ENCODE measurements around the gene SETD7.
"Not testable (repeated sequence)": the region's sequence is repeated elsewhere in the genome, so short reads cannot be mapped to it uniquely, and the experiment has no call there.

SETD7 gene

GRCh38 chr4:139460565-139460964 is 95.5 kb downstream of the SETD7 start:
- DNase-seq = no peak

GRCh38 chr4:139458999-139459398 is 97.0 kb downstream of the SETD7 start:
- DNase-seq = no peak

GRCh38 chr4:139458543-139458942 is 97.5 kb downstream of the SETD7 start:
- DNase-seq = no peak

- no peak for DNase-seq
Measured at GRCh38 chr4:139457318-139457717, 98.7 kb downstream of the SETD7 start.

GRCh38 chr4:139455126-139455538 is 100.9 kb downstream of the SETD7 start:
- no peak for DNase-seq

- DNase-seq = no peak
Measured at GRCh38 chr4:139454111-139455045, 101.6 kb downstream of the SETD7 start, which contains the start of gene RAB33B. TSS of gene RAB33B (plus strand) at chr4:139454121. CDS start at chr4:139454196, 75 bp downstream.

- DNase-seq = peak; percentile 92
Measured at GRCh38 chr4:139453371-139454110, 102.5 kb downstream of the SETD7 start.

GRCh38 chr4:139453041-139453370 is 103.0 kb downstream of the SETD7 start:
- peak; percentile 74 for DNase-seq

GRCh38 chr4:139451997-139452396 is 104.0 kb downstream of the SETD7 start:
- DNase-seq = no peak

- no peak for DNase-seq
Measured at GRCh38 chr4:139450586-139450985, 105.4 kb downstream of the SETD7 start.

- not testable (repeated sequence) for DNase-seq
Measured at GRCh38 chr4:139447078-139447477, 108.9 kb downstream of the SETD7 start.

All from NCI-H1694 treated with DMSO at 0.1 percent for 48 hours (cell line).